Liver (tissue), 9 donors: ENCODE measurements around the gene TMEM63B. TPM values are rescaled to one million over a fixed set of nuclear protein-coding genes. Genes with fewer than 3 reads are reported as not detected.

Experiments
- DNase-seq: peaks from one replicate; pipeline ENCODE4 v3.0.0-alpha.2; 2017; ENCODE audit warnings: low spot score
- H3K27ac ChIP-seq, 2 donors: one replicate each; pipeline ENCODE4 v1.7.0; 2013; ENCODE audit warnings: inconsistent platforms in 2 of 2, low read length in 2 of 2, control low read depth in 1 of 2, low read depth in 1 of 2, mild to moderate bottlenecking in 1 of 2
- H3K27me3 ChIP-seq, 4 donors: one replicate each; pipeline versions ENCODE4 v1.6.1 to v1.7.0; 2013; ENCODE audit warnings: low read length in 3 of 4, inconsistent platforms in 1 of 4, mild to moderate bottlenecking in 1 of 4, moderate library complexity in 1 of 4; ENCODE audit not compliant: control insufficient read depth in 4 of 4, insufficient read depth in 4 of 4
- H3K36me3 ChIP-seq, 4 donors: one replicate each; pipeline versions ENCODE4 v1.6.1 to v1.7.0; 2013; ENCODE audit warnings: low read length in 3 of 4, mild to moderate bottlenecking in 3 of 4, low read depth in 1 of 4, moderate library complexity in 1 of 4; ENCODE audit not compliant: control insufficient read depth in 4 of 4, insufficient read depth in 3 of 4
- H3K4me1 ChIP-seq, 4 donors: one replicate each; pipeline versions ENCODE4 v1.6.1 to v1.7.0; 2013; ENCODE audit warnings: low read length in 3 of 4, mild to moderate bottlenecking in 3 of 4, moderate library complexity in 1 of 4; ENCODE audit not compliant: control insufficient read depth in 4 of 4, insufficient read depth in 4 of 4
- H3K4me3 ChIP-seq, 3 donors: one replicate each; pipeline versions ENCODE4 v1.6.1 to v1.7.0; 2013; ENCODE audit warnings: low read length in 3 of 3, control low read depth in 1 of 3, low read depth in 1 of 3, mild to moderate bottlenecking in 1 of 3
- H3K9ac ChIP-seq, 2 donors: one replicate each; pipeline ENCODE4 v1.7.0; 2013; ENCODE audit warnings: low read length in 2 of 2, mild to moderate bottlenecking in 2 of 2, moderate library complexity in 2 of 2, control low read depth in 1 of 2, low read depth in 1 of 2
- H3K9me3 ChIP-seq, 4 donors: one replicate each; pipeline versions ENCODE4 v1.6.1 to v1.7.0; 2013; ENCODE audit warnings: low read length in 3 of 4; ENCODE audit not compliant: control insufficient read depth in 4 of 4
- EGR1 ChIP-seq, 2 donors: IDR thresholded peaks; 2 replicates each; pipeline ENCODE4 v1.6.1; 2016 to 2018; ENCODE audit warnings: antibody characterized with exemption in 2 of 2, low read depth in 2 of 2
- FOXA2 ChIP-seq: IDR thresholded peaks from 2 replicates; pipeline ENCODE4 v1.6.1; 2016; ENCODE audit warnings: antibody characterized with exemption
- HNF4A ChIP-seq, 2 donors: conservative IDR thresholded peaks; 2 replicates each; pipeline ENCODE4 v1.6.1; 2016; ENCODE audit warnings: antibody characterized with exemption in 2 of 2, mild to moderate bottlenecking in 2 of 2
- HNF4G ChIP-seq: IDR thresholded peaks from 2 replicates; pipeline ENCODE4 v1.6.1; 2016; ENCODE audit warnings: antibody characterized with exemption
- JUND ChIP-seq, 2 donors: IDR thresholded peaks; 2 replicates each; pipeline ENCODE4 v1.6.1; 2016; ENCODE audit warnings: antibody characterized with exemption in 2 of 2
- ZBTB33 ChIP-seq: IDR thresholded peaks from 2 replicates; pipeline ENCODE4 v1.6.1; 2016; ENCODE audit warnings: antibody characterized with exemption
- WGBS: extraction: QIAGEN DNeasy Blood & Tissue Kit; methylation state at CpG from one replicate; pipeline ENCODE4 v1.1.7; 2013; 5-methylcytosine and 5-hydroxymethylcytosine counted together
- polyA plus RNA-seq, 2 donors: library from polyadenylated mRNA; stranded (reverse) in 1 of 2; unstranded in 1 of 2; fragments of 200-250 nt in 1 of 2; fragments of >200 nt in 1 of 2; fragmentation: Nextera tagmentation in 1 of 2; extraction: Ambion mirVana in 1 of 2; gene quantifications; one replicate each; pipeline versions ENCODE4 v1.2.1 to v1.2.3, GENCODE V29; 2013 to 2015
- total RNA-seq, 2 donors: library from RNA; depleted of rRNA; stranded (reverse); fragments of >200 nt; gene quantifications; one replicate each; pipeline ENCODE4 v1.2.3, GENCODE V29; 2014
- donor health status: healthy.
- donor health status: healthy.
- donor health status: healthy.
- donor health status: healthy.
- donor health status: healthy.

TMEM63B gene
- total and polyA plus RNA-seq, 4 donors = 9.6 to 64.9 (median 37.6) TPM

DNA sequence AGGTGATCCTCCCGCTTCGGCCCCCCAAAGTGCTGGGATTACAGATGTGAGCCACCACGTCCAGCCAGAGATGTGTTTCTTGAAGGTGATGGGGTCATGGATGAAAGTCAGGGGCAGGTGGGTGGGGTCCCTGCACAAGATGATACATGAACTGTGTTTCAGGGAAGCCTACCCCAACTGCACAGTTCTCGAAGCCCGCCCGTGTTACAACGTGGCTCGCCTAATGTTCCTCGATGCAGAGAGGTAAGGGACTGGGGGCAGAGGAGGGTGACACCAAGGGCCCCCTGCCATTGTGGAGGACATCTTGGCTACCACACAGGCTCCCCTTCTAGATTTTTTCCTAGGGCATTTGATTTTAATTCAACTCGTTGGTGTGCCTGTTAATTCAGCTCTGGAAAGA lies 19.3 kb downstream of the TMEM63B start:
- Histone ChIP-seq H3K27ac (no peak overlapping the region), H3K4me1 (peaks cover 6 to 23% (median 13%) of the 10 kb centered on the region in 4 donors), H3K36me3 (peaks cover 14 to 45% (median 29%) of the 10 kb centered on the region in 4 donors), H3K9ac (no peak overlapping the region), H3K9me3 (no peaks in the 10 kb centered on the region), H3K4me3 (no peak overlapping the region), H3K27me3 (peaks cover 0 to 2% (median 0%) of the 10 kb centered on the region in 4 donors)
- peak; percentile 30 for DNase-seq
- TF ChIP-seq HNF4G = no peak
- 92% methylated on average over 10 of the region's 10 CpGs for WGBS

GRCh38 chr6:44147256-44147655 lies 19.9 kb downstream of the TMEM63B start:
- H3K4me3 ChIP-seq = no peak overlapping the region
- no peak overlapping the region for H3K9ac ChIP-seq
- peak; percentile 27 for DNase-seq
- H3K36me3 ChIP-seq = peaks cover 14 to 45% (median 29%) of the 10 kb centered on the region in 4 donors
- no peaks in the 10 kb centered on the region for H3K9me3 ChIP-seq
- H3K4me1 ChIP-seq = peaks cover 7 to 23% (median 12%) of the 10 kb centered on the region in 4 donors
- H3K27ac ChIP-seq = no peak overlapping the region
- H3K27me3 ChIP-seq = peaks cover 0 to 2% (median 0%) of the 10 kb centered on the region in 4 donors
- no peak for TF ChIP-seq FOXA2
- WGBS = 98% methylated on average over 7 of the region's 7 CpGs

DNA sequence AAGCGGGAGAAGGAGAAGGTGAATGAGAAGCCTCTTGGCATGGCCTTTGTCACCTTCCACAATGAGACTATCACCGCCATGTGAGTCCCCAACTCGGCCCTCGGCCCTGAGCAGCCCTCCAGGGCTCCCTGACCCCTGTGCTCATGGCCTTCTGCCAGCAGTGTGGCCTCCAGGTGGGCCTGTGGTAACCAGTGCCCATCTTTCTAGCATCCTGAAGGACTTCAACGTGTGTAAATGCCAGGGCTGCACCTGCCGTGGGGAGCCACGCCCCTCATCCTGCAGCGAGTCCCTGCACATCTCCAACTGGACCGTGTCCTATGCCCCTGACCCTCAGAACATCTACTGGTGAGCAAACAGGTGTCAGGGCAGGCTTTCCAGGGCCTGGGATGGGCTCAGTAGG lies 21.0 kb downstream of the TMEM63B start:
- no peak overlapping the region for H3K9ac ChIP-seq
- no peak overlapping the region for H3K27ac ChIP-seq
- peak; percentile 32 for DNase-seq
- WGBS = 78% methylated on average over 9 of the region's 9 CpGs
- H3K9me3 ChIP-seq = no peaks in the 10 kb centered on the region
- peaks cover 0 to 2% (median 0%) of the 10 kb centered on the region in 4 donors for H3K27me3 ChIP-seq
- TF ChIP-seq EGR1 (IDR thresholded peaks at IDR 0.05; ENCODE audit: low read depth in 2 of 2) (no peak), ZBTB33 (no peak)
- H3K36me3 ChIP-seq = peaks cover 14 to 50% (median 34%) of the 10 kb centered on the region in 4 donors
- no peak overlapping the region for H3K4me3 ChIP-seq
- H3K4me1 ChIP-seq = peaks cover 5 to 13% (median 7%) of the 10 kb centered on the region in 4 donors

GRCh38 chr6:44149369-44150012 lies 22.1 kb downstream of the TMEM63B start:
- no peak overlapping the region for H3K4me3 ChIP-seq
- peaks cover 14 to 50% (median 31%) of the 10 kb centered on the region in 4 donors for H3K36me3 ChIP-seq
- TF ChIP-seq JUND (IDR thresholded peaks at IDR 0.05) = no peak
- TF ChIP-seq FOXA2 = no peak
- no peak for TF ChIP-seq EGR1 (IDR thresholded peaks at IDR 0.05; ENCODE audit: low read depth in 2 of 2)
- no peak for TF ChIP-seq HNF4A (conservative IDR thresholded peaks at IDR 0.05)
- DNase-seq = peak; percentile 26
- H3K27me3 ChIP-seq = peaks cover 0 to 2% (median 0%) of the 10 kb centered on the region in 4 donors
- no peak overlapping the region for H3K9ac ChIP-seq
- H3K27ac ChIP-seq = no peak overlapping the region
- H3K4me1 ChIP-seq = peaks cover 0 to 5% (median under 1%) of the 10 kb centered on the region in 4 donors
- 92% methylated on average over 7 of the region's 7 CpGs for WGBS
- H3K9me3 ChIP-seq = no peaks in the 10 kb centered on the region
